ENCODE results near the gene STARD13. TPM values are rescaled to one million over a fixed set of nuclear protein-coding genes. Genes with fewer than 3 reads are reported as not detected.
A peak's percentile ranks its signal among the peaks of the same experiment; 100 is the strongest.

Gene STARD13
- total RNA-seq, 2 donors from 2014 or later = 43.9 to 47.1 TPM

- H3K36me3 ChIP-seq = no peaks in the 10 kb centered on the region
- no peaks in the 10 kb centered on the region for H3K9me3 ChIP-seq
- H3K27ac ChIP-seq = no peak overlapping the region
- ATAC-seq (ENCODE audit: insufficient number of reproducible peaks, low FRiP score, low read depth) (no peak), DNase-seq (ENCODE audit: low spot score) (no peak)
- peaks cover 0 to 18% of the 10 kb centered on the region in 2 donors for H3K4me1 ChIP-seq (ENCODE audit: control insufficient read depth in 1 of 2, low read depth in 2 of 2)
- TF ChIP-seq, protein P1, sequence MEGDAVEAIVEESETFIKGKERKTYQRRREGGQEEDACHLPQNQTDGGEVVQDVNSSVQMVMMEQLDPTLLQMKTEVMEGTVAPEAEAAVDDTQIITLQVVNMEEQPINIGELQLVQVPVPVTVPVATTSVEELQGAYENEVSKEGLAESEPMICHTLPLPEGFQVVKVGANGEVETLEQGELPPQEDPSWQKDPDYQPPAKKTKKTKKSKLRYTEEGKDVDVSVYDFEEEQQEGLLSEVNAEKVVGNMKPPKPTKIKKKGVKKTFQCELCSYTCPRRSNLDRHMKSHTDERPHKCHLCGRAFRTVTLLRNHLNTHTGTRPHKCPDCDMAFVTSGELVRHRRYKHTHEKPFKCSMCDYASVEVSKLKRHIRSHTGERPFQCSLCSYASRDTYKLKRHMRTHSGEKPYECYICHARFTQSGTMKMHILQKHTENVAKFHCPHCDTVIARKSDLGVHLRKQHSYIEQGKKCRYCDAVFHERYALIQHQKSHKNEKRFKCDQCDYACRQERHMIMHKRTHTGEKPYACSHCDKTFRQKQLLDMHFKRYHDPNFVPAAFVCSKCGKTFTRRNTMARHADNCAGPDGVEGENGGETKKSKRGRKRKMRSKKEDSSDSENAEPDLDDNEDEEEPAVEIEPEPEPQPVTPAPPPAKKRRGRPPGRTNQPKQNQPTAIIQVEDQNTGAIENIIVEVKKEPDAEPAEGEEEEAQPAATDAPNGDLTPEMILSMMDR (IDR thresholded peaks at IDR 0.05) = no peak
- H3K4me3 ChIP-seq = no peak overlapping the region
- no peaks in the 10 kb centered on the region for H3K27me3 ChIP-seq (replicated peaks; ENCODE audit: insufficient read depth)
Measured at GRCh38 chr13:33146843-33147611, 138.5 kb downstream of the STARD13 start.

DNA sequence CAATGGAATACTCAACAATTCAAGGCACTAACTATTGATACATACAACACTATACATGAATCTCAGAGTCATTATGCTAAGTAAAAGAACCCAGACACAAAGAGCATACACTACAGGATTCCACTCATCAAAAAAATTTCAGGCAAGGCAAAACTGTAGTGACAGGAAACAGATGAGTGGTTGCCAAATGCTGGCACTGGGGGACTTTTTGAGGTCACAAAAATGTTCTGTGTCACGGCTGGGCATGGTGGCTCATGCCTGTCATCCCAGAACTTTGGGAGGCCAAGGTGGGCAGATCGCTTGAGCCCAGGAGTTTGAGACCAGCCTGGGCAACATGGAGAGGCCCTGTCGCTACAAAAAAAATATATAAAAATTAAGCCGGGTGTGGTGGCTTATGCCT is 139.9 kb downstream of the STARD13 start:
- Histone ChIP-seq H3K27me3 (replicated peaks; ENCODE audit: insufficient read depth) (no peaks in the 10 kb centered on the region), H3K36me3 (no peaks in the 10 kb centered on the region), H3K9me3 (no peaks in the 10 kb centered on the region), H3K4me1 (ENCODE audit: control insufficient read depth in 1 of 2, low read depth in 2 of 2) (peaks cover 0 to 18% of the 10 kb centered on the region in 2 donors), H3K27ac (peak overlapping the region in 1 of 2 donors; percentile 4), H3K4me3 (no peak overlapping the region)
- TF ChIP-seq, protein P1 (IDR thresholded peaks at IDR 0.05) = no peak
- ATAC-seq (ENCODE audit: insufficient number of reproducible peaks, low FRiP score, low read depth) = no peak
- DNase-seq (ENCODE audit: low spot score) = no peak

DNA sequence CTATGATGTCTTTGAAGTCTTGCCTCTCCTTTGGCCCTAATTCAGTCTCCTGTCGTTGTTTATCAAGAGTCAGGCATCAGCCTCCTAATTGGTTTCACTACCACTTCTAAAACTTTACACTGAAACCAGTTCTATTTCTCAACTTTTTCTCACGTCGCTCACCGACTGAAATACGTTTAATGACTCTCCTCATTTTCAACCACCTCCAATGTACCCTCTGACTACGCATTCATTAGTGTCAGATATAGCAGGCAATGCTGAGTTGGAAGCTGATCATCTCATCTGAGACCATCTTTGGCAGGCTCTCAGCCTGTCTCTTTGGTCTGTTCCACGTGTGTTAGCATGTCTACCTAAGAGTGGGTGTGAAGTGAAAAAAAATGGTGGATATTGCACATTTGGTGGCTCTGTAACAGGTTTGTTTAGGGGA is 141.2 kb downstream of the STARD13 start:
- H3K4me3 ChIP-seq = no peak overlapping the region
- H3K27ac ChIP-seq = no peak overlapping the region
- no peak for DNase-seq (ENCODE audit: low spot score)
- peaks cover 5 to 29% of the 10 kb centered on the region in 2 donors for H3K4me1 ChIP-seq (ENCODE audit: control insufficient read depth in 1 of 2, low read depth in 2 of 2)
- ATAC-seq (ENCODE audit: insufficient number of reproducible peaks, low FRiP score, low read depth) = no peak
- no peaks in the 10 kb centered on the region for H3K36me3 ChIP-seq
- H3K9me3 ChIP-seq = no peaks in the 10 kb centered on the region
- TF ChIP-seq, protein P1 (IDR thresholded peaks at IDR 0.05) = no peak
- no peaks in the 10 kb centered on the region for H3K27me3 ChIP-seq (replicated peaks; ENCODE audit: insufficient read depth)

GRCh38 chr13:33139780-33140535 is 145.6 kb downstream of the STARD13 start:
- H3K36me3 ChIP-seq = no peaks in the 10 kb centered on the region
- TF ChIP-seq, protein P1 (IDR thresholded peaks at IDR 0.05) = no peak
- H3K27ac ChIP-seq = no peak overlapping the region
- no peak for ATAC-seq (ENCODE audit: insufficient number of reproducible peaks, low FRiP score, low read depth)
- no peaks in the 10 kb centered on the region for H3K9me3 ChIP-seq
- no peak overlapping the region for H3K4me3 ChIP-seq
- H3K4me1 ChIP-seq (ENCODE audit: control insufficient read depth in 1 of 2, low read depth in 2 of 2) = peaks cover 20 to 38% of the 10 kb centered on the region in 2 donors
- no peak for DNase-seq (ENCODE audit: low spot score)
- no peaks in the 10 kb centered on the region for H3K27me3 ChIP-seq (replicated peaks; ENCODE audit: insufficient read depth)

DNA sequence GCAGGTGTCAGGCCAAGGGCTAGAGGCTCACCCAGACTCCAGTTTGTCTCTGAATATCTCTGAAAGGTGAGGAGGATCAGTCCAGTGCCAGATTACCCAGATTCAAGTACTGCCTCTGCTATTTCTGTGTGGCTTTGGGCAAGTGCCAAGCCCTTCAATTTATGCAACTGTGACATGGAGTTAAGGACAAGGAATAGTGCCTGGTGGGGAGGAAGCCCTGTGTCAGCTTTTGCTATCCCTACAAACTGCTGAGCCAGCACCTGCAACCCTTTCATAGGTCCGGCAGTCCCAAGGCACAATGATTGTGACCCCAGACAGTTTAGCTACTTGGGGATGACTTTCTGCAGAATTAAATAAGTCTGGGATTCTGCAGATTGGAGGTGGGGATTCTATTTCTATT is 146.4 kb downstream of the STARD13 start:
- H3K4me1 ChIP-seq (ENCODE audit: control insufficient read depth in 1 of 2, low read depth in 2 of 2) = peaks cover 23 to 41% of the 10 kb centered on the region in 2 donors
- peak; percentile 31 for DNase-seq (ENCODE audit: low spot score)
- no peaks in the 10 kb centered on the region for H3K9me3 ChIP-seq
- H3K27me3 ChIP-seq (replicated peaks; ENCODE audit: insufficient read depth) = no peaks in the 10 kb centered on the region
- ATAC-seq (ENCODE audit: insufficient number of reproducible peaks, low FRiP score, low read depth) = no peak
- no peak overlapping the region for H3K4me3 ChIP-seq
- no peaks in the 10 kb centered on the region for H3K36me3 ChIP-seq
- TF ChIP-seq, protein P1 (IDR thresholded peaks at IDR 0.05) = no peak
- peak overlapping the region in 1 of 2 donors; percentile 42 for H3K27ac ChIP-seq
